SIG-M5 (cell line): ENCODE results near the gene ASCL3.
"Not testable (repeated sequence)": the region's sequence is repeated elsewhere in the genome, so short reads cannot be mapped to it uniquely, and the experiment has no call there.

Source experiments
- DNase-seq: peaks from one replicate; lab custom pipeline; 2025; lab: John Stamatoyannopoulos, UW

The ASCL3 gene

DNA sequence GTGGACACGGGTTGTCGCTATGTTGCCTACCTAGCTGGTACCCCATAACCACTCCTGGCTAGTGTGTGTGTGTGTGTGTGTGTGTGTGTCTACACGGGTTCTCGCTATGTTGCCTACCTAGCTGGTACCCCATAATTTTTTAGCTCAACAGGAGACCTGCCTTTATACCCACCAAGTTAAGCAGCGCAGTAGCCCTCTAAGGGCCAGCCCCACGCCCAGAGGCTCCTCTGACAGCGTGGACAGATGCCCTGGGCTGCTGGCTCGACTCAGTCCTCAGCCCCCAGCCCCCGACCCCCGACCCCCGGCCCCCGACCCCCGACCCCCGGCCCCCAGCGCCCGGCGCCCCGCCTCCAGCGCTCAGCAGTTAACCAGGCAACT is 32.2 kb downstream of the ASCL3 start:
- no peak for DNase-seq

DNA sequence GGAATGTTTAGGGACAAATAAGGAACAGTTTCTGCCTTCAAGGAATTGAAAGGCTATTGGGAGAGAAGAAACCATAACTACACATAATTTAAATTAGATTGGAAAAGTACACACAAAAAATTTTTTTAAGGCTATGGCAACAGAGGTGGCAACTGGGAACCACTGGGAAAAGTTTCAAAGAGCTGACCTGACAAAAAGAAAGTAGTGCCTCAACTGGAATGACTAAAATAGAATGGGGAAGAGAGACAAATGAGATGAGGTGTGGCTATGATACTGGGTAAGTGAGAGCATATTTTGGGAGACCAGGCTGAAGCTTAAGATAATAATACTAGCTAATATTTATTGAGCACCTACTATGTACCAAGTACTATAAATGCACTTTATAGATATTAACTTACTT is 34.7 kb downstream of the ASCL3 start:
- DNase-seq, result no peak

DNA sequence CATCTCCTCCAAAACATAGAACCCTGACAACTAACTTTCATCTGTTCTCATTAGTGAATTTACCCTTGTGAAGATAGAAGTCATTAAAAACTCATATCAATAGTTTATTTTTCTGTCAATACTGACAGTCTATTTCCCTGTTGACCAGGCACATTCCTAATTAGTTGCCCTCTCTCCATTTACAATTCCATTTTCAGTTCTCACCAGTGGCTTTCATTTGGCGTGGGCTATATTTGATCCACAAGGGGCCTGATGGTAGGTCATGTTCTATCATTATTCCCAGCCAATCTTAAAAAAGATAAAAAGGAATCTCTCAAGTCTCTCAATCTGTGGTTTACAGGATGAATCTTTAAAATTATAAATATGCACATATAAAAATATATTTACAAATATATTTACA is 35.7 kb downstream of the ASCL3 start:
- DNase-seq, result no peak

DNA sequence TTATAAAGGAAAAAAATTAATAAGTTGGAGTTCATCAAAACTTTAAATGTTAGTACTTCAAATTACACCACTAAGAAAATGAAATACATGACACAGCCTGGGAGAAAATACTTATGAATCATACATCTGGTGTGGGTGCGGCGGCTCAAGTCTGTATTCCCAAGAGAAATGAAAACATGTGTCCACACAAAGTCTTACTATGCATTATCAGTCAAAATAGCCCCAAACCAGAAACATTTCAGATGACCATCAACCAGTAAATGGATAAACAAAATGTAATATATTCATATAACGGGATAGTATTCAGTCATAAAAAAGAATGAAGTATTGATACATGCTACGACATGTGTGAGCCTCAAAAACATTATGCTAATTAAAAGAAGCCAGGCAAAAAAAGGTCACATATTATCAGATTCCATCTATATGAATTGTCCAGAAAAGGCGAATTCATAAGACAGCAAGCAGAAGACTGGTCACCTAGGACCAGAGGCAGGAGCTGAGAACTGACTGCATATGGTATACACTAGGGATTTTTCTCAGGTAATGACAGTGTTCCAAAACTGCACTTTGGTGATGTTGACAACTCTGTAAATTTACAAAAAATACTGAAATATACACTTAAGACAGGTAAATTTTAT is 37.2 kb downstream of the ASCL3 start:
- DNase-seq, result no peak

DNA sequence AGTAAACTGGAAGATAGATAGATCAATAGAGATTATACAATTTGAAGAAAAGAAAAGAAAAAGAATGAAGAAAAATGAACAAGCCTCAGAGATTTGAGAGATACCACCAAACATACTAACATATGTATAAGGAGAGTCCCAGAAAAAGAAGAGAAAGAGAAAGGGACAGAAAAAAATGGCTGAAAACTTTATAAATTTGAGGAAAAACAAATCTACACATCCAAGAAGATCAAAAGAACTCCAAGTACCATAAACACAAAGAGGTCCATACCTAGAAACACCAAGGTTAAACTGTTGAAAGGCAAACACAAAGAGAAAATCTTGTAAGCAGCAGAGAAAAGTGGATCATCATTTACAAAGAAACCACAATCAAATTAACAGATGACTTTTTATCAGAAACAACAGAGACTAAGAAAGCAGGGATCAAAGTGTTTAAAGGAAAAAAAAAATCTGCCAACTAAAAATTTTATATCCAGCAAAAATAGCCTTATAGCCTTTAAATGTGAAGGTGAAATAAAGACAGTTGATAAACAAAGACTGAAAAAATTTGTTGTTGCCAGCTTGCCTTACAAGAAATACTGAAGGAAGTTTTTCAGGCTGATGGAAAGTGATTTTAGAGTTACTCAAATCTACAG is 43.6 kb downstream of the ASCL3 start:
- DNase-seq, result no peak

DNA sequence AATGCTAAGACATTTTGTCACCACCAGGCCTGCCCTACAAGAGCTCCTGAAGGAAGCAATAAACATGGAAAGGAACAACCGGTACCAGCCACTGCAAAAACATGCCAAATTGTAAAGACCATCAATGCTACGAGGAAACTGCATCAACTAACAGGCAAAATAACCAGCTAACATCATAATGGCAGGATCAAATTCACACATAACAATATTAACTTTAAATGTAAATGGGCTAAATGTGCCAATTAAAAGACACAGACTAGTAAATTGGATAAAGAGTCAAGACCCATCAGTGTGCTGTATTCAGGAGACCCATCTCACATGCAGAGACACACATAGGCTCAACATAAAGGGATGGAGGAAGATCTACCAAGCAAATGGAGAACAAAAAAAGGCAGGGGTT is 51.6 kb downstream of the ASCL3 start:
- DNase-seq, result not testable (repeated sequence)
